Medulla oblongata (tissue), 1 donor: ENCODE results near the gene ETV7.
"Not testable (repeated sequence)": the region's sequence is repeated elsewhere in the genome, so short reads cannot be mapped to it uniquely, and the experiment has no call there.

Source experiments
- DNase-seq: peaks from one replicate; pipeline ENCODE4 v3.0.0-alpha.2; 2015; ENCODE audit errors: extremely low spot score

Gene ETV7

DNA sequence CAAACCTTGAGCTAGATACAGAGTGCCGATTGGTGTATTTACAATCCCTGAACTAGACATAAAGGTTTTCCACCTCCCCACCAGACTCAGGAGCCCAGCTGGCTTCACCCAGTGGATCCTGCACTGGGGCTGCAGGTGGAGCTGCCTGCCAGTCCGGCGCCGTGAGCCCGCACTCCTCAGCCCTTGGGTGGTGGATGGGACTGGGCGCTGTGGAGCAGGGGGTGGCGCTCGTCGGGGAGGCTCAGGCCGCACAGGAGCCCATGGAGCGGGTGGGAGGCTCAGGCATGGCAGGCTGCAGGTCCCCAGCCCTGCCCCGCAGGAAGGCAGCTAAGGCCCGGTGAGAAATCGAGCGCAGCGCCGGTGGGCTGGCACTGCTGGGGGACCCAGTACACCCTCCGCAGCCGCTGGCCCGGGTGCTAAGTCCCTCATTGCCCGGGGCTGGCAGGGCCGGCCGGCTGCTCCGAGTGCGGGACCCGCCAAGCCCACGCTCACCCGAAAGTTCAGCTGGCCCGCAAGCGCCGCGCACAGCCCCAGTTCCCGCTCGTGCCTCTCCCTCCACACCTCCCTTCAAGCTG lies 23.3 kb downstream of the ETV7 start:
- not testable (repeated sequence) for DNase-seq

DNA sequence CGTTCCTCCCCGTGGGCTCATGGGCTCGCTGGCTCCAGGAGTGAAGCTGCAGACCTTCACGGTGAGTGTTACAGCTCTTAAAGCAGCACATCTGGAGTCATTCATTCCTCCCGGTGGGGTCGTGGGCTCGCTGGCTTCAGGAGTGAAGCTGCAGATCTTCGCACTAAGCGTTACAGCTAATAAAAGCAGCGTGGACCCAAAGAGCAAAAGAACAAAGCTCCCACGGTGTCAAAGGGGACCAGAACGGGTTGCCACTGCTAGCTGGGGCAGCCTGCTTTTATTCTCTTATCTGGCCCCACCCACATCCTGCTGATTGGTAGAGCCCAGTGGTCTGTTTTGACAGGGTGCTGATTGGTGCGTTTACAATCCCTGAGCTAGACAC lies 24.1 kb downstream of the ETV7 start:
- DNase-seq = not testable (repeated sequence)

- no peak for DNase-seq
Observed at GRCh38 chr6:36362551-36363370, 24.7 kb downstream of the ETV7 start.

GRCh38 chr6:36361071-36361470 lies 26.4 kb downstream of the ETV7 start:
- DNase-seq = no peak

DNA sequence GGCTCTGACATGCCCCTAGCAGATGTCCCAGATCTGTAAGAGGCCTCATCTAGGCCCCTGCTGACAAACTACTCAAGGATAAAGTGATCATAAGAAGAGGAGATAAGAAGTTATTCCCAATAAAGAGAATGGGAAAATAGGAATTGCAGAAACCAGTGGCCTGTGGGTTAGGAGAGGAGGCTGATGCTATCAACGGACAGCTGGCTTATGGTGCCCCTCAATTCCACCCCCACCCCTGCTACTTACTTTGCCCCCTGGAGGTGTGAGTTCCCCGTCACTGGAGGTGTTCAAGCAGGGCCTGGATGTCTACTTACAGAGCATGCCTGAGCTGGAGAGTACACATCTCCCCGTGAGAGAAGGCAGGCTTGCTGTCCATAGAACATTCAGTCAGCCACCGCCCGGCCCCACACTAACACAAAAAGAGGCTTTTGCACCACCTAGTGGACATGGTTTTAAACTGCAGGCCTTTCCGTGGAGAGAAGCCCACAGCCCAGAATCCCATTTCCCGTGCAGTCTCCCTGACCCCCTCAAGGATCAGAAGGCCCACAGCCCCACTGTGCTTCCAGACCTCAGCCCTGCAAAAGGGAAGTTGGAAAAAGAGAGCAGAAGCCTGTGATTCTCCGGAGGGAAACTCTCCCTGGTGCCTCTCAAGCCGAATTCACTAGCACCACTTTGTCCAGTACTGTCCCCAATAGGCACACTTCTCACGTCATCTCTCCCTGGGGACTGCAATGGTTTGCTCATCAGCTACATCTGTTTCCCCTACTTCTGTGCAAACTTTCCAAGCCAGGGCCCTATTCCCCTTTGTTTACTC lies 27.0 kb downstream of the ETV7 start:
- DNase-seq = peak; percentile 92

GRCh38 chr6:36358226-36358915 lies 29.1 kb downstream of the ETV7 start:
- DNase-seq = peak; percentile 70

- no peak for DNase-seq
Observed at GRCh38 chr6:36357872-36358225, 29.6 kb downstream of the ETV7 start.

DNA sequence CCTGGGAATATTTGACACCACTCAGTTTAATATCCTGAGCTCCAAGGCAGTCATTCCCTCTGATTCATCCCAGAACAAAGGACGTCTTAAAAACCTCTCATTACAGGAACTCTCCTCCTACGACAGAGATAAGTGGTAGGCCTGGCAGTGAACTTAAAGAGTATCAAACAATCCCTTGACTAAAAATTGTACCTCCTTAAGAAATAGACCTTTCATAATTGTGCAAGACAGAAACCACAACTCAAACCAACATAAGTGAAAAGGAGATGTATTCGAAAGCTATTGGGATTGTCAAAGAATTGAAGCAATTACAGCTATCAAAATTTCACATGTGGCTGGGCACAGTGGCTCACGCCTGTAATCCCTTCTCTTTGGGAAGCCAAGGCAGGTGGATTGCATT lies 31.6 kb downstream of the ETV7 start:
- no peak for DNase-seq

DNA sequence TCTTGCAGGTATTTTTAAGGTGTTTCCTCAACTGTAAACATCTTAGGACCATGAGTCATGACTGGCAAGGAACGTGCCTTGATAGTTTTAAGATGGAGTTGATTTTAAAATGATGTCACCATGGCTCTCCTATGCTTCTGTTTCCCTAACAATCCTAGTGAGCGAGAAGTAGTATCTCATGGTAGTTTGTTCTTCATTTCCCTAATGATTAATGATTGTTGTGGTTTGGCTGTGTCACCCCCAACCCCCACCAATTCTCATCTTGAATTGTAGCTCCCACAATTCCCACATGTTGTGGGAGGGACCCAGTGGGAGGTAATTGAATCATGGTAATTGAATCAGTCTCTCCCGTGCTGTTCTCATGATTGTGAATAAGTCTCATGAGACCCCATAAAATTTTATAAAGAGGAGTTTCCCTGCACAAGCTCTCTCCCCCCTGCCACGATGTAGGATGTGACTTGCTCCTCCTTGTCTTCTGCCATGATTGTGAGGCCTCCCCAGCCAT lies 34.0 kb downstream of the ETV7 start:
- DNase-seq = no peak

GRCh38 chr6:36352477-36353157 lies 34.9 kb downstream of the ETV7 start:
- DNase-seq = no peak

GRCh38 chr6:36350681-36351571 lies 36.5 kb downstream of the ETV7 start:
- no peak for DNase-seq

DNA sequence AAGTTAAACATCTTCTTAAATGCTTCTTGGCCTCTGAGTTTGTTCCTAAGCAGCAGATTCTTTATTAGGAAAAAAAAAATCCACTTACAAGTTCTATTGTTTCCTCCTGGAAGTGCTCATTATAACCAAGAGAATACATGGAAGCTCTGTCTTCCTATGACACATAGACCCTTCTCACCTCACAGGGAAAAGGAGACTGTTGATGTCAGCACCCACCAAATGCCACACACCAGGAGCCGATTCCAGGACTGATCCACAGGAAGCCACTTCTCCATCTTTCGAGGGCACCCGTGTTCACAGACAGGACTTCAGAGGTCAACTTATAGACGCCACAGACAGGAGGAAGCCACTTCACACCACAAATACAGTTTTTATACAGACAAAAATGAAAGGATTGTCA lies 37.4 kb downstream of the ETV7 start:
- no peak for DNase-seq

GRCh38 chr6:36349240-36349639 lies 38.2 kb downstream of the ETV7 start:
- DNase-seq = no peak

DNA sequence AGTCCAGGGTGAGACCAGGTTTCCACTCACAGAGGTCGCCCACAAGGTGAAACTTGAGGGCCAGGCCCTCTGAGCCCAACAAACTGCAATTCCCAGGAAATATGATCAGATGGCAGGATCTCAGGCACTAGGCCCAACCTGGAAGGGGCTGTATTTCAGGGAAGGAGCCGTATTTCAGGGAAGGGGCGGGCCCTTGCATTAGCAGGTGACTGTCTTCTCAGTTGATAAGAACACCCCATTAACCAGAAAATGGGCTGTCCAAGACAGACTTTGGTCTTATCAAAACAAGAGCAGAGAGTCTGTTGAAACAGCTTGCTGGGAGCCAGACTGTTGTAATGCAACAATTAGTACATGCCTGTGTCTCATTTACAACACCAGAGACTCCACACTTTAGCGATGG lies 39.8 kb downstream of the ETV7 start:
- no peak for DNase-seq

- no peak for DNase-seq
Observed at GRCh38 chr6:36346486-36347273, 40.8 kb downstream of the ETV7 start.

DNA sequence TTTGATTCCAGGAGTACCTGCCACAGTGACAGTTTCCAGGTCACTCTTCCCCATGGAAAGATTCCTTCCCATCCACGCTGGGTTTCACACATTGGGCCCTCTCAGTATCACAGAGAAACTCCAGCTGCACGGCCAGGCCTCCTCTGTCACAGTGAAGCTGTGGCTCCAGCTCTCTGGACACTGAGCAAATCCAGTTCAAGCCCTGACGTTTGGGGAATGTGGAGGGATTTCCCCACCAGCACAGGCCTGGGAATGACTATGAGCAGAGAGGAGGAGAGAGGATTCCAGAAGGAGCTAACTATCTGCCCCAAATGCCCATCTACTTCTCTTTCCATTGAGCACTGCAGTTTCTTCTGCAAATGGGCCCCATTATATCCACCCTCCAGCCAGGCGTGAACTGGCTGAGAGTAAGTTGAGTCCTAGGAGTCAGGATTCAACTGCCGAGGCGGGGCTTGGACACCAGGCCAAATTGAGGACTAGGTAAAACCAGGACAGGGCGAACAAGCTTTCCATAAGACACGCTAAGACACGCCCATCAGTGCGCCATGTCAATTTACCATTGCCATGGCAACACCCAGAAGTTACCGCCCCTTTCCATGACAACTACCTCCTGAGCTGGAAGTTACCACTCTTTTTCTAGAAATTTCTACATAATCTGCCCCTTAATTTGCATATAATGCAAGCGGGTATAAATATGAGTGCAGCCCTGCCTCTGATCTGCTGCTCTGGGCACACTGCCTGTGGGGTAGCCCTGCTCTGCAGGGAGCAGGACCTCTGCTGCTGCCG lies 41.6 kb downstream of the ETV7 start:
- no peak for DNase-seq

DNA sequence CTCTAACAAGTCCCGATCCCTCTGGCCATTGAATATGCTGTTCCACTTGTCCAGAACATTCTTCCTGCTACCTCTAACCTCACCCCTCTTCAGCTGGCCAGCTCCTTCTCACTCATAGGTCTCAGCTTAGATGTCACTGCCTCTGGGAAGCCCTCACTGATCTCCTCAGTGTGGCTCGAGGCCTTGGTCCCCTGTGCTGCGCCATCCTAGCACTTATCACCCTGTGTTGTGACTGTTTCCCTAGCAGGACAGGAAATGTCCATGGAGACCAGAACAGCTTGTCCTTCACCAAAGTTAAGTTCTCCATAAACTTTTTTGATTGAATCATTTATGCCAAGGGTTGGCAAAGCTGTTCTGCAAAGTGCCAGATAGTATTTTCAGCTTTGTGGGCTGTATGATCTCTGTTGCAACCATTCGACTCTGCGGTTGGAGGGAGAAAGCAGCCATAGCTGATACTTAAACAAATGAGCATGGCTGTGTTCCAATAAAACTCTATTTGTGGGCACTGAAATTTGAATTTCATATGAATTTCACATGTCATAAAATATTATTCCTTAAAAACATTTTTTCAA lies 44.3 kb downstream of the ETV7 start:
- no peak for DNase-seq
